Neuronal stem cell (in vitro differentiated cells): ENCODE data around the gene PLET1.

Source experiments
- DNase-seq: peaks from one replicate; pipeline ENCODE4 v3.0.0-alpha.2; 2013; ENCODE audit warnings: low spot score
- H2AFZ ChIP-seq: one replicate; pipeline ENCODE4 v1.6.1; 2013; ENCODE audit warnings: mild to moderate bottlenecking, low read length, inconsistent platforms
- H2AK5ac ChIP-seq: 2 replicates; pipeline ENCODE4 v1.6.1; 2013; ENCODE audit warnings: low read depth, mild to moderate bottlenecking, inconsistent platforms, low read length, moderate library complexity, mixed read lengths
- H2BK120ac ChIP-seq: 2 replicates; pipeline ENCODE4 v1.6.1; 2013; ENCODE audit warnings: low read depth, mild to moderate bottlenecking, inconsistent platforms, low read length, moderate library complexity, mixed read lengths
- H2BK12ac ChIP-seq: one replicate; pipeline ENCODE4 v1.6.1; 2013; ENCODE audit warnings: low read length, inconsistent platforms
- H2BK15ac ChIP-seq: 2 replicates; pipeline ENCODE4 v1.6.1; 2013; ENCODE audit warnings: mild to moderate bottlenecking, low read length, inconsistent platforms, mixed read lengths
- H2BK5ac ChIP-seq: one replicate; pipeline ENCODE4 v1.6.1; 2013; ENCODE audit warnings: inconsistent platforms, mild to moderate bottlenecking, low read length, moderate library complexity
- H3K14ac ChIP-seq: one replicate; pipeline ENCODE4 v1.6.1; 2013; ENCODE audit warnings: low read length, inconsistent platforms
- H3K18ac ChIP-seq: 2 replicates; pipeline ENCODE4 v1.6.1; 2013; ENCODE audit warnings: low read length, inconsistent platforms
- H3K23ac ChIP-seq: 2 replicates; pipeline ENCODE4 v1.6.1; 2013; ENCODE audit warnings: low read depth, mild to moderate bottlenecking, mixed read lengths, low read length, inconsistent platforms; ENCODE audit not compliant: poor library complexity
- H3K27ac ChIP-seq: replicated peaks from 3 replicates; pipeline ENCODE4 v1.5.1; 2013; ENCODE audit warnings: low read length, inconsistent platforms
- H3K27me3 ChIP-seq, 3 experiments: 2 replicates each; pipeline ENCODE4 v1.6.1; 2013; ENCODE audit warnings: low read length in 3 of 3, mild to moderate bottlenecking in 2 of 3, inconsistent platforms in 1 of 3, low read depth in 1 of 3, mixed read lengths in 1 of 3, moderate library complexity in 1 of 3; ENCODE audit not compliant: control insufficient read depth in 3 of 3, insufficient read depth in 3 of 3
- H3K36me3 ChIP-seq, 2 donors: replicated peaks in 1 of 2; 2 replicates each; pipeline ENCODE4 v1.6.1; 2013; ENCODE audit warnings: low read length in 2 of 2; ENCODE audit not compliant: control insufficient read depth in 2 of 2, insufficient read depth in 2 of 2
- H3K4ac ChIP-seq: 2 replicates; pipeline ENCODE4 v1.6.1; 2013; ENCODE audit warnings: inconsistent platforms, mild to moderate bottlenecking, low read length, moderate library complexity
- H3K4me1 ChIP-seq, 2 donors: 1 replicate in 1 of 2; 2 replicates in 1 of 2; pipeline ENCODE4 v1.6.1; 2013; ENCODE audit warnings: low read length in 2 of 2, low read depth in 1 of 2; ENCODE audit not compliant: control insufficient read depth in 2 of 2, insufficient read depth in 1 of 2
- H3K4me2 ChIP-seq: one replicate; pipeline ENCODE4 v1.6.1; 2013; ENCODE audit warnings: mild to moderate bottlenecking, low read length, inconsistent platforms; ENCODE audit not compliant: insufficient read depth, poor library complexity, severe bottlenecking
- H3K4me3 ChIP-seq, 2 donors: 2 replicates each; pipeline ENCODE4 v1.5.1; 2013; ENCODE audit warnings: low read length in 2 of 2, mild to moderate bottlenecking in 2 of 2, inconsistent platforms in 1 of 2, moderate library complexity in 1 of 2
- H3K79me1 ChIP-seq: one replicate; pipeline ENCODE4 v1.6.1; 2013; ENCODE audit warnings: low read depth, mild to moderate bottlenecking, inconsistent platforms, low read length, moderate library complexity
- H3K9ac ChIP-seq: one replicate; pipeline ENCODE4 v1.6.1; 2013; ENCODE audit warnings: mild to moderate bottlenecking, low read depth, low read length, inconsistent platforms; ENCODE audit not compliant: poor library complexity
- H3K9me3 ChIP-seq, 2 donors: replicated peaks in 1 of 2; 2 replicates each; pipeline versions ENCODE3 to v1.6.1; 2013; ENCODE audit warnings: low read length in 2 of 2, mild to moderate bottlenecking in 2 of 2, inconsistent platforms in 1 of 2, low read depth in 1 of 2, mixed read lengths in 1 of 2, moderate library complexity in 1 of 2; ENCODE audit not compliant: control insufficient read depth in 2 of 2, insufficient read depth in 1 of 2
- H4K8ac ChIP-seq: one replicate; pipeline ENCODE4 v1.6.1; 2013; ENCODE audit warnings: low read depth, mild to moderate bottlenecking, inconsistent platforms, low read length, moderate library complexity
- H4K91ac ChIP-seq: one replicate; pipeline ENCODE4 v1.6.1; 2013; ENCODE audit warnings: low read length, low read depth, mild to moderate bottlenecking, inconsistent platforms; ENCODE audit not compliant: poor library complexity
- WGBS, 2 donors: extraction: QIAGEN DNeasy Blood & Tissue Kit; methylation state at CpG; one replicate each; pipeline ENCODE4 v1.1.7; 2013; ENCODE audit warnings: missing lambda C conversion rate in 2 of 2, mixed read lengths in 1 of 2; ENCODE audit not compliant: insufficient read length in 2 of 2, insufficient replicate concordance in 1 of 2; ENCODE audit errors: extremely low coverage in 2 of 2; 5-methylcytosine and 5-hydroxymethylcytosine counted together

PLET1 gene

GRCh38 chr11:112221274-112221835 lies 39.3 kb downstream of the PLET1 start:
- Histone ChIP-seq H2BK15ac (no peak overlapping the region), H3K79me1 (no peaks in the 10 kb centered on the region), H3K27me3 (peaks cover 0 to 20% (median 0%) of the 10 kb centered on the region in 3 experiments), H3K27ac (no peak overlapping the region), H3K23ac (no peak overlapping the region), H2AK5ac (no peak overlapping the region), H3K9me3 (no peaks in the 10 kb centered on the region), H4K91ac (no peak overlapping the region), H2AFZ (no peak overlapping the region), H3K4ac (no peak overlapping the region), H4K8ac (no peak overlapping the region), H3K36me3 (no peaks in the 10 kb centered on the region), H2BK120ac (no peak overlapping the region), H3K4me1 (peaks cover 0 to 1% of the 10 kb centered on the region in 2 donors), H2BK12ac (no peak overlapping the region), H3K14ac (no peak overlapping the region), H3K4me2 (no peak overlapping the region), H3K18ac (no peak overlapping the region), H2BK5ac (no peak overlapping the region), H3K4me3 (no peak overlapping the region), H3K9ac (no peak overlapping the region)
- DNase-seq = no peak
- WGBS, 2 donors = no CpG with 5 or more reads among the region's 3 CpGs

- Histone ChIP-seq H2BK15ac (no peak overlapping the region), H3K4me2 (no peak overlapping the region), H3K18ac (no peak overlapping the region), H3K27ac (no peak overlapping the region), H3K4ac (no peak overlapping the region), H3K4me1 (no peaks in the 10 kb centered on the region), H2BK12ac (no peak overlapping the region), H4K8ac (no peak overlapping the region), H3K14ac (no peak overlapping the region), H2AK5ac (no peak overlapping the region), H4K91ac (no peak overlapping the region), H3K9ac (no peak overlapping the region), H3K36me3 (no peaks in the 10 kb centered on the region), H3K27me3 (peaks cover 0 to 20% (median 0%) of the 10 kb centered on the region in 3 experiments), H2BK120ac (no peak overlapping the region), H3K9me3 (no peaks in the 10 kb centered on the region), H3K79me1 (no peaks in the 10 kb centered on the region), H3K23ac (no peak overlapping the region), H3K4me3 (no peak overlapping the region), H2BK5ac (no peak overlapping the region), H2AFZ (peak overlapping the region; percentile 69)
- peak; percentile 67 for DNase-seq
- WGBS, 2 donors = no CpG with 5 or more reads among the region's 7 CpGs
Measured at GRCh38 chr11:112219476-112220232, 41.0 kb downstream of the PLET1 start.

- Histone ChIP-seq H2AK5ac (no peak overlapping the region), H3K9ac (no peak overlapping the region), H3K4me2 (no peak overlapping the region), H3K9me3 (no peaks in the 10 kb centered on the region), H3K36me3 (no peaks in the 10 kb centered on the region), H2BK120ac (no peak overlapping the region), H3K79me1 (no peaks in the 10 kb centered on the region), H2BK12ac (no peak overlapping the region), H3K18ac (no peak overlapping the region), H2AFZ (no peak overlapping the region), H3K27me3 (peaks cover 0 to 13% (median 0%) of the 10 kb centered on the region in 3 experiments), H3K23ac (no peak overlapping the region), H2BK15ac (no peak overlapping the region), H4K91ac (no peak overlapping the region), H2BK5ac (no peak overlapping the region), H3K27ac (no peak overlapping the region), H3K4me1 (no peaks in the 10 kb centered on the region), H3K4ac (no peak overlapping the region), H3K14ac (no peak overlapping the region), H4K8ac (no peak overlapping the region), H3K4me3 (no peak overlapping the region)
- WGBS, 2 donors = no CpG with 5 or more reads among the region's 1 CpG
- no peak for DNase-seq
Measured at GRCh38 chr11:112216561-112217105, 44.0 kb downstream of the PLET1 start.

- Histone ChIP-seq H2BK15ac (no peak overlapping the region), H4K8ac (no peak overlapping the region), H3K4ac (no peak overlapping the region), H3K14ac (no peak overlapping the region), H2BK12ac (no peak overlapping the region), H3K27ac (no peak overlapping the region), H2BK5ac (no peak overlapping the region), H3K4me3 (peak overlapping the region in 1 of 2 donors; percentile 55), H3K36me3 (no peaks in the 10 kb centered on the region), H2AK5ac (no peak overlapping the region), H3K23ac (no peak overlapping the region), H3K4me1 (no peaks in the 10 kb centered on the region), H3K9me3 (no peaks in the 10 kb centered on the region), H2BK120ac (no peak overlapping the region), H3K9ac (no peak overlapping the region), H3K79me1 (no peaks in the 10 kb centered on the region), H3K4me2 (no peak overlapping the region), H4K91ac (no peak overlapping the region), H3K27me3 (peaks cover 0 to 6% (median 0%) of the 10 kb centered on the region in 3 experiments), H3K18ac (no peak overlapping the region), H2AFZ (no peak overlapping the region)
- WGBS, 2 donors = no CpG with 5 or more reads among the region's 6 CpGs
- no peak for DNase-seq
Measured at GRCh38 chr11:112215621-112216020, 45.0 kb downstream of the PLET1 start.
